Aorta (tissue), 5 donors: Measurements from ENCODE around the gene EFS. TPM values are rescaled to one million over a fixed set of nuclear protein-coding genes. Genes with fewer than 3 reads are reported as not detected.
A peak's percentile ranks its signal among the peaks of the same experiment; 100 is the strongest.

Experiments used
- ATAC-seq: fragments of 200-7000 bp; cut with Tn5 transposase; one replicate; pipeline ENCODE4 v1.9.1; 2022; ENCODE audit warnings: moderate library complexity; ENCODE audit not compliant: low FRiP score
- DNase-seq, 2 donors: peaks; one replicate each; pipeline ENCODE4 v3.0.0-alpha.2; 2020
- H3K27ac ChIP-seq, 2 donors: one replicate each; pipeline ENCODE4 v1.5.1; 2013; ENCODE audit warnings: low read length in 2 of 2, mild to moderate bottlenecking in 2 of 2, moderate library complexity in 2 of 2, control low read depth in 1 of 2, inconsistent platforms in 1 of 2, low read depth in 1 of 2
- H3K27me3 ChIP-seq, 2 donors: one replicate each; pipeline ENCODE4 v1.6.1; 2013; ENCODE audit warnings: control low read depth in 1 of 2, low read length in 1 of 2, mild to moderate bottlenecking in 1 of 2, moderate library complexity in 1 of 2; ENCODE audit not compliant: insufficient read depth in 2 of 2, control insufficient read depth in 1 of 2
- H3K36me3 ChIP-seq, 2 donors: one replicate each; pipeline ENCODE4 v1.6.1; 2013; ENCODE audit warnings: control low read depth in 1 of 2, low read length in 1 of 2, mild to moderate bottlenecking in 1 of 2; ENCODE audit not compliant: insufficient read depth in 2 of 2, control insufficient read depth in 1 of 2
- H3K4me1 ChIP-seq, 2 donors: one replicate each; pipeline ENCODE4 v1.6.1; 2013; ENCODE audit warnings: low read length in 2 of 2, control low read depth in 1 of 2, mild to moderate bottlenecking in 1 of 2, moderate library complexity in 1 of 2; ENCODE audit not compliant: insufficient read depth in 2 of 2, control insufficient read depth in 1 of 2
- H3K4me3 ChIP-seq, 2 donors: one replicate each; pipeline ENCODE4 v1.5.1; 2013; ENCODE audit warnings: low read length in 2 of 2, control low read depth in 1 of 2, mild to moderate bottlenecking in 1 of 2
- H3K9me3 ChIP-seq: one replicate; pipeline ENCODE4 v1.6.1; 2013; ENCODE audit warnings: mild to moderate bottlenecking, low read length; ENCODE audit not compliant: control insufficient read depth
- WGBS, 2 donors: extraction: QIAGEN DNeasy Blood & Tissue Kit; methylation state at CpG; one replicate each; pipeline ENCODE4 v1.1.7; 2013; 5-methylcytosine and 5-hydroxymethylcytosine counted together
- intact Hi-C, 2 donors: fragments of 100-400 bp; cut with DNase I; formaldehyde crosslinking; loops; one replicate each; pipeline versions ENCODE4 v1.14.2 to v1.15.0; 2022
- polyA plus RNA-seq, 2 donors: library from polyadenylated mRNA; stranded (reverse); fragments of 200-250 nt; gene quantifications; one replicate each; pipeline ENCODE4 v1.2.3, GENCODE V29; 2013
- total RNA-seq, 2 donors: library from RNA; stranded (reverse); fragmentation: NEBNext Ultra II Directional; extraction: Animal tissue kit (Norgen Biotek cat#: 25700); gene quantifications; one replicate each; pipeline ENCODE4 v1.2.1, GENCODE V29; 2021
- donor health status: healthy with polysubstance abuse.
- donor health status: Bipolar disorder and iron deficiency.
- donor health status: DM: no; HTN: no; CAD: no.
- donor health status: DM: no; HTN: no; CAD: no.
- donor health status: DM: yes; HTN: yes; CAD: no.

EFS gene
- total and polyA plus RNA-seq, 4 donors, result 5.5 to 36.7 (median 22.1) TPM

DNA sequence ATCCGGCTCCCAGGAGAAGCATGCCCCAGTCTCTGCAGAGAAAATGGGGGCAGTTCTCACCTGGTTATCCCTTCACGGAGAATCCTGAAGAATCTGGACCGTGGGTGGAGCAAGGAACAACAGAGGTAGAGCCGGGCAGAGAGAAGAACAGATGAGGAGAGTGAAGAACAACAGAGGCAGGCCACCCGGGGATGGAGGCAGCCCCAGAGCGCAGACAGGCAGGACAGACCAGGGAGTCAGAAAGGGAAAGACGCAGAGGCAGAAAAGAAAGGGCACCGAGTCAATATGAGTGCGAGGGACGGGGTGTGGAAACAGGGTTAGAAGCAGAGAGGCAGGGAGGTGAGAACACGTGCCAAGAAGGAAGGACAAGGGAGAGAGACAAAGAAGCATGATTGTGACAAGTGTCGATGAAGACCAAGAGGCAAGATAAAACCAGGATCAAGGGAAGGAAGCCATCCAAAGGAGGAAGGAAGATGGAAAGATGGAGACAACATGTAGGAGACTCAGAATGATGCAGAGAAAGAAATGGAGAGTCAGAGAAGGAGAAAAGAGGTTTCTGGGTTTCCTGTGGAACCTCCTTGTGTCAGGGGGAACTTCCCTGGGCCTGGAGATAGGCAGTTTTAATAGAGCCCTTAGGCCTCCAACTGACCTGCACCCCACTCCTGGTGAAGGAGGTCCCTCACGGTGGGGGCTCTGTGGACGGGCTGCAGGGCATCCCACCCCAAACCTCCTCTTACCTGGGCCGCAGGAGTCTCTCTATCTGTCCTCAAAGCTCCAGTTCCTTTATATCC is 42.7 kb upstream of the EFS start, which contains the start of gene MYH6:
Gene MYH6 (minus strand): TSS at position 758 of the 791 bp plus-strand sequence. CDS start 1,050 bp downstream, outside the sequence.
- Histone ChIP-seq H3K9me3 (no peaks in the 10 kb centered on the region), H3K4me1 (no peaks in the 10 kb centered on the region), H3K36me3 (no peaks in the 10 kb centered on the region), H3K27me3 (no peaks in the 10 kb centered on the region), H3K27ac (no peak within 1 kb of the TSS), H3K4me3 (no peak within 1 kb of the TSS)
- DNase-seq, result no peak
- ATAC-seq, result no peak
- 79% methylated on average over 15 of the region's 15 CpGs for WGBS, 2 donors
- intact Hi-C loops, result no loop called here

DNA sequence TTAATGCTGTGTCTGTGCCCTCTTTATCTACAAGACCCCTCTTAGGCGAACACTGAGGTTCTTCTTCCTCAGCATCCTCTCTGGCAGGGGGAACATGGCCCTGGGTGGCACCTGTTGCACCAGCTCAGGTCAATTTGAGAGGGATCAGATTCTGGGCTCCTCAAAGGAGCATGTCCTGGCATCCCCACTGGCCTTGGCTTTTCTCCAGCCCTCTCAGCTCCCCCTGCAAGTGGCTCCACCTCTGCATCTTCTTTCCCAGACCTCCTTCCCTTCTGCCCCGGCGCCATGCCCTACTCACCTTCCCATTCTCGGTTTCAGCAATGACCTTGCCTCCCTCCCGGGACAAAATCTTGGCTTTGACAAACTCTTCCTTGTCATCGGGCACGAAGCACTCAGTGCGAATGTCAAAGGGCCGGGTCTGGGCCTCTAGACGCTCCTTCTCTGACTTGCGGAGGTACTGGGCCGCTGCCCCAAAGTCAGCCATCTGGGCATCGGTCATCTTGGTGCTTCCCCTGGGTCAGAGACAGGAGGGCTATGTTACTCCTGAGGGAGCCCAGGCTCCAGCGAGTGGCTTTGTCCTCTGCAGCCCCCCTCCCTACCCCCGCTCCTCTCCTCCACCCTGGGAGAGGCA is 41.9 kb upstream of the EFS start:
- 84 to 88% methylated on average over 15 of the region's 15 CpGs for WGBS, 2 donors
- no peaks in the 10 kb centered on the region for H3K9me3 ChIP-seq
- H3K4me1 ChIP-seq, result no peaks in the 10 kb centered on the region
- DNase-seq (peak in 1 of 2 donors; percentile 12), ATAC-seq (no peak)
- H3K36me3 ChIP-seq, result no peaks in the 10 kb centered on the region
- no peak overlapping the region for H3K27ac ChIP-seq
- no peaks in the 10 kb centered on the region for H3K27me3 ChIP-seq
- intact Hi-C loops, result no loop called here
- no peak overlapping the region for H3K4me3 ChIP-seq

GRCh38 chr14:23406244-23406643 is 41.3 kb upstream of the EFS start:
- Histone ChIP-seq H3K27ac (no peak overlapping the region), H3K4me3 (no peak overlapping the region), H3K27me3 (no peaks in the 10 kb centered on the region), H3K9me3 (no peaks in the 10 kb centered on the region), H3K4me1 (no peaks in the 10 kb centered on the region), H3K36me3 (no peaks in the 10 kb centered on the region)
- 20 to 25% methylated on average over 4 of the region's 4 CpGs for WGBS, 2 donors
- ATAC-seq, result no peak
- intact Hi-C loops, result no loop called here
- DNase-seq, result no peak

- no peaks in the 10 kb centered on the region for H3K36me3 ChIP-seq
- H3K4me3 ChIP-seq, result no peak overlapping the region
- H3K4me1 ChIP-seq, result no peaks in the 10 kb centered on the region
- H3K9me3 ChIP-seq, result no peaks in the 10 kb centered on the region
- 82 to 86% methylated on average over 13 of the region's 13 CpGs for WGBS, 2 donors
- no peak for ATAC-seq
- H3K27me3 ChIP-seq, result no peaks in the 10 kb centered on the region
- no peak overlapping the region for H3K27ac ChIP-seq
- intact Hi-C loops, result no loop called here
- DNase-seq, result no peak
Observed at GRCh38 chr14:23405516-23406025, 40.6 kb upstream of the EFS start.

GRCh38 chr14:23405096-23405495 is 40.1 kb upstream of the EFS start:
- no peak overlapping the region for H3K4me3 ChIP-seq
- H3K27ac ChIP-seq, result no peak overlapping the region
- ATAC-seq, result no peak
- H3K4me1 ChIP-seq, result no peaks in the 10 kb centered on the region
- no peaks in the 10 kb centered on the region for H3K36me3 ChIP-seq
- WGBS, 2 donors, result 78 to 80% methylated on average over 10 of the region's 10 CpGs
- no peak for DNase-seq
- H3K27me3 ChIP-seq, result no peaks in the 10 kb centered on the region
- intact Hi-C loops, result no loop called here
- H3K9me3 ChIP-seq, result no peaks in the 10 kb centered on the region

GRCh38 chr14:23404331-23404900 is 39.4 kb upstream of the EFS start:
- DNase-seq (no peak), ATAC-seq (no peak)
- no peaks in the 10 kb centered on the region for H3K9me3 ChIP-seq
- WGBS, 2 donors, result 81 to 85% methylated on average over 14 of the region's 14 CpGs
- no peaks in the 10 kb centered on the region for H3K36me3 ChIP-seq
- intact Hi-C loops, result no loop called here
- H3K4me3 ChIP-seq, result no peak overlapping the region
- no peak overlapping the region for H3K27ac ChIP-seq
- no peaks in the 10 kb centered on the region for H3K4me1 ChIP-seq
- no peaks in the 10 kb centered on the region for H3K27me3 ChIP-seq

GRCh38 chr14:23403908-23404307 is 38.9 kb upstream of the EFS start:
- H3K4me3 ChIP-seq, result no peak overlapping the region
- 70 to 74% methylated on average over 4 of the region's 4 CpGs for WGBS, 2 donors

DNA sequence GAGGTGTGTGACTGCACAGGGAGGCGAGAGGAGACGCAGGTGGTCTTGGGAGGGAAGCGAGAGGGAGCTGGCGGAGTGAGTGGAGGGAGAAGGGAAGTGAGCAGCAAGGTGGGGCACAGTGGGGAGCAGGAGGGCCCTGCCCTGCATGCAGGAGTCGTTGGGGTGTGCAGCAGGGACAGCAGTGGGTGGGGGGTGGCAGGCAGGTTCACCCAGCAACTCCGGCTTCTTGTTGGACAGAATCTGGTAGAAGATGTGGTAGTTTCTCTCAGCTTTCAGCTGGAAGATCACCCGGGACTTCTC is 38.1 kb upstream of the EFS start:
- H3K4me3 ChIP-seq, result no peak overlapping the region
- H3K4me1 ChIP-seq, result no peaks in the 10 kb centered on the region
- H3K36me3 ChIP-seq, result no peaks in the 10 kb centered on the region
- intact Hi-C loops, result no loop called here
- no peak for ATAC-seq
- no peaks in the 10 kb centered on the region for H3K9me3 ChIP-seq
- 63 to 70% methylated on average over 7 of the region's 7 CpGs for WGBS, 2 donors
- H3K27ac ChIP-seq, result no peak overlapping the region
- DNase-seq, result no peak
- H3K27me3 ChIP-seq, result no peaks in the 10 kb centered on the region

More at GRCh38 chr14:23403908-23404307, 38.9 kb upstream of the EFS start:
- no peaks in the 10 kb centered on the region for H3K27me3 ChIP-seq
- H3K9me3 ChIP-seq, result no peaks in the 10 kb centered on the region
- ATAC-seq (no peak), DNase-seq (no peak)
- H3K36me3 ChIP-seq, result no peaks in the 10 kb centered on the region
- no peak overlapping the region for H3K27ac ChIP-seq
- intact Hi-C loops, result no loop called here
- no peaks in the 10 kb centered on the region for H3K4me1 ChIP-seq
